HepG2 (cell line): Measurements from ENCODE around the gene ZNF341. TPM values are rescaled to one million over a fixed set of nuclear protein-coding genes. Genes with fewer than 3 reads are reported as not detected.

ENCODE experiments used
- GMEB2 ChIP-seq: IDR thresholded peaks from 2 replicates; pipeline ENCODE4 v1.6.1; 2016; ENCODE audit warnings: missing biosample characterization, missing genetic modification reagents, low read depth
- MED13 ChIP-seq: sonication (generic); formaldehyde crosslinking; IDR thresholded peaks from 2 replicates; pipeline ENCODE4 v1.5.0; 2020; ENCODE audit warnings: missing genetic modification reagents
- NCOA1 ChIP-seq: sonication (generic); formaldehyde crosslinking; IDR thresholded peaks from 2 replicates; pipeline ENCODE4 v1.9.0; 2021; ENCODE audit warnings: missing genetic modification reagents
- SNAI1 ChIP-seq: sonication (generic); formaldehyde crosslinking; IDR thresholded peaks from 2 replicates; pipeline ENCODE4 v1.5.0; 2020; ENCODE audit warnings: mild to moderate bottlenecking, missing genetic modification reagents, borderline replicate concordance
- SOX13 ChIP-seq, 3 experiments: fragments of 450-650 bp in 1 of 3; sonication (generic) in 1 of 3; formaldehyde crosslinking in 1 of 3; IDR thresholded peaks in 2 of 3; conservative IDR thresholded peaks in 1 of 3; 2 replicates each; pipeline versions ENCODE4 v1.5.0 to v1.6.1; 2016 to 2020; ENCODE audit warnings: antibody characterized with exemption in 1 of 3, mild to moderate bottlenecking in 1 of 3, missing compliant biosample characterization in 1 of 3, missing genetic modification reagents in 1 of 3, moderate library complexity in 1 of 3
- SOX6 ChIP-seq, 2 experiments: fragments of 450-650 bp in 1 of 2; sonication (generic) in 1 of 2; formaldehyde crosslinking in 1 of 2; IDR thresholded peaks; 2 replicates each; pipeline versions ENCODE4 v1.4.0 to v1.6.1; 2017 to 2020; ENCODE audit warnings: antibody characterized with exemption in 1 of 2, mild to moderate bottlenecking in 1 of 2, missing genetic modification reagents in 1 of 2
- THAP7 ChIP-seq: sonication (generic); formaldehyde crosslinking; IDR thresholded peaks from 2 replicates; pipeline ENCODE4 v1.8.1; 2023; ENCODE audit warnings: mild to moderate bottlenecking, missing genetic modification reagents
- UBTF ChIP-seq: sonication (generic); formaldehyde crosslinking; IDR thresholded peaks from 2 replicates; pipeline ENCODE4 v1.4.0; 2020; ENCODE audit warnings: mild to moderate bottlenecking, missing genetic modification reagents
- XRCC5 ChIP-seq: fragments of 200-400 bp; formaldehyde crosslinking; optimal IDR thresholded peaks from 2 replicates; pipeline ENCODE3; 2017; ENCODE audit warnings: mild to moderate bottlenecking, low read length
- ZFP91 ChIP-seq: sonication (generic); formaldehyde crosslinking; IDR thresholded peaks from 2 replicates; pipeline ENCODE4 v1.9.0; 2022; ENCODE audit warnings: missing genetic modification reagents, mild to moderate bottlenecking, borderline replicate concordance
- ZMAT5 ChIP-seq: sonication (generic); formaldehyde crosslinking; IDR thresholded peaks from 2 replicates; pipeline ENCODE4 v1.5.0; 2020; ENCODE audit warnings: mild to moderate bottlenecking, low read depth, missing genetic modification reagents, borderline replicate concordance
- ZNF883 ChIP-seq: sonication (generic); formaldehyde crosslinking; IDR thresholded peaks from 2 replicates; pipeline ENCODE4 v1.5.1; 2020; ENCODE audit warnings: mild to moderate bottlenecking, missing genetic modification reagents; ENCODE audit errors: not compliant biosample characterization
- polyA plus RNA-seq, 8 experiments: library from polyadenylated mRNA; depleted of rRNA in 3 of 8; stranded (reverse) in 7 of 8; unstranded in 1 of 8; fragments of >200 nt; fragmentation: Illumina TruSeq in 4 of 8; extraction: Trizol in 4 of 8; gene quantifications; 2 replicates each; pipeline versions ENCODE4 v1.2.1 to v1.2.3, GENCODE V29; 2011 to 2016; ENCODE audit warnings: low read depth in 4 of 8, missing spikeins in 1 of 8, mixed read lengths in 1 of 8; ENCODE audit not compliant: insufficient read depth in 1 of 8
- total RNA-seq, 5 experiments: library from RNA; depleted of rRNA; stranded (reverse); fragments of >200 nt; fragmentation: Illumina TruSeq; extraction: Trizol; gene quantifications; 2 replicates each; pipeline ENCODE4 v1.2.3, GENCODE V29; 2016; ENCODE audit warnings: low read depth in 1 of 5

ZNF341 gene
- total and polyA plus RNA-seq, 2 of the 13 experiments (the other 11 are each of a cell fraction or from before 2014, with no cell fraction given) = 1.1 to 2.2 TPM

GRCh38 chr20:33724439-33725094 is 7.2 kb upstream of the ZNF341 start (continued):
- TF ChIP-seq ZMAT5 (CRISPR knock-in tag) (no peak), SOX6 (IDR thresholded peaks at IDR 0.05) (no peak), SOX6 (CRISPR knock-in tag; IDR thresholded peaks at IDR 0.05) (peak; percentile 98), UBTF (no peak), NCOA1 (CRISPR knock-in tag) (no peak), MED13 (CRISPR knock-in tag) (peak; percentile 76; the same call in 1 of the 2 replicates), XRCC5 (no peak), ZNF883 (CRISPR knock-in tag) (no peak), SOX13 (IDR thresholded peaks at IDR 0.05) (peak; percentile 66; the same call in 1 of the 2 replicates), SOX13 (CRISPR knock-in tag; conservative IDR thresholded peaks at IDR 0.05 in 1 of 2, IDR thresholded peaks at IDR 0.05 in 1 of 2) (peak in 1 of 2 experiments; percentile 95; a peak in 2 of 4 replicates), THAP7 (CRISPR knock-in tag) (no peak), ZFP91 (CRISPR knock-in tag) (peak; percentile 31; the same call in 1 of the 2 replicates), SNAI1 (no peak; the same call in 1 of the 2 replicates), GMEB2 (CRISPR knock-in tag) (no peak)
